Parathyroid adenoma (tissue), 2 donors: ENCODE results near the gene UCMA.

Experiments
- H2AFZ ChIP-seq: fragments of 300-600 bp; sonication (generic); one replicate; pipeline ENCODE4 v1.7.0; 2017; ENCODE audit warnings: antibody characterized with exemption, mild to moderate bottlenecking
- H3K27ac ChIP-seq: fragments of 300-600 bp; sonication (generic); one replicate; pipeline ENCODE4 v1.7.0; 2017
- H3K27me3 ChIP-seq: fragments of 300-600 bp; sonication (generic); one replicate; pipeline ENCODE4 v1.7.0; 2017; ENCODE audit warnings: low read length; ENCODE audit not compliant: control insufficient read depth, insufficient read depth
- H3K36me3 ChIP-seq: fragments of 300-600 bp; sonication (generic); one replicate; pipeline ENCODE4 v1.7.0; 2017; ENCODE audit warnings: low read length; ENCODE audit not compliant: control insufficient read depth, insufficient read depth
- H3K4me1 ChIP-seq: fragments of 300-600 bp; sonication (generic); one replicate; pipeline ENCODE4 v1.7.0; 2017; ENCODE audit warnings: control low read depth
- H3K4me2 ChIP-seq: fragments of 300-600 bp; sonication (generic); one replicate; pipeline ENCODE4 v1.7.0; 2017; ENCODE audit warnings: low read length
- H3K4me3 ChIP-seq: fragments of 300-600 bp; sonication (generic); one replicate; pipeline ENCODE4 v1.7.0; 2017; ENCODE audit warnings: low read depth, low read length
- H3K79me2 ChIP-seq: fragments of 300-600 bp; sonication (generic); one replicate; pipeline ENCODE4 v1.7.0; 2017; ENCODE audit warnings: control low read depth
- H3K9ac ChIP-seq: fragments of 300-600 bp; sonication (generic); one replicate; pipeline ENCODE4 v1.7.0; 2017; ENCODE audit warnings: mild to moderate bottlenecking
- H3K9me3 ChIP-seq: fragments of 300-600 bp; sonication (generic); one replicate; pipeline ENCODE4 v1.7.0; 2017; ENCODE audit warnings: low read length; ENCODE audit not compliant: control insufficient read depth
- TF ChIP-seq, protein P1 (sequence below): fragments of 300-600 bp; sonication (generic); IDR thresholded peaks from one replicate; pipeline ENCODE4 v1.7.0; 2017; ENCODE audit warnings: antibody characterized with exemption, mild to moderate bottlenecking
- donor health status: primary hyperparathyroidism.

The UCMA gene

DNA sequence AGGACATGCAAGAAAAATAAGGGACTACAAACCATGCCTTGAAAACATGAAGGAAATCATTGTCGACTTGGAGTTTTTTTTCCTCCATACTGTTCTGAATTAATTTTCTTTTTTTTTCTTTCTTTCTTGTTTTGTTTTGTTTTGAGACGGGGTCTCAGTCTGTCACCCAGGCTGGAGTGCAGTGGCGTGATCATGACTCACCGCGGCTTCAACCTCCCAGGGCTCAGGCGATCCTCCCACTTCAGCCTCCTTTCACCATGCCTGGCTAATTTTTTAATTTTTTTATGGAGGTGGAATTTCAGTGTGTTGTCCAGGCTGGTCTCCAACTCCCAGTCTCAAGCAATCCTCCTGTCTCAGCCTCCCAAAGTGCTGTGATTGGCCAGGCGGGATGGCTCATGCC lies 11.6 kb downstream of the UCMA start:
- H3K9ac ChIP-seq, result no peak overlapping the region
- H3K27me3 ChIP-seq, result no peaks in the 10 kb centered on the region
- no peaks in the 10 kb centered on the region for H3K9me3 ChIP-seq
- H3K4me1 ChIP-seq, result no peaks in the 10 kb centered on the region
- no peak overlapping the region for H3K27ac ChIP-seq
- no peak overlapping the region for H2AFZ ChIP-seq
- TF ChIP-seq, protein P1, sequence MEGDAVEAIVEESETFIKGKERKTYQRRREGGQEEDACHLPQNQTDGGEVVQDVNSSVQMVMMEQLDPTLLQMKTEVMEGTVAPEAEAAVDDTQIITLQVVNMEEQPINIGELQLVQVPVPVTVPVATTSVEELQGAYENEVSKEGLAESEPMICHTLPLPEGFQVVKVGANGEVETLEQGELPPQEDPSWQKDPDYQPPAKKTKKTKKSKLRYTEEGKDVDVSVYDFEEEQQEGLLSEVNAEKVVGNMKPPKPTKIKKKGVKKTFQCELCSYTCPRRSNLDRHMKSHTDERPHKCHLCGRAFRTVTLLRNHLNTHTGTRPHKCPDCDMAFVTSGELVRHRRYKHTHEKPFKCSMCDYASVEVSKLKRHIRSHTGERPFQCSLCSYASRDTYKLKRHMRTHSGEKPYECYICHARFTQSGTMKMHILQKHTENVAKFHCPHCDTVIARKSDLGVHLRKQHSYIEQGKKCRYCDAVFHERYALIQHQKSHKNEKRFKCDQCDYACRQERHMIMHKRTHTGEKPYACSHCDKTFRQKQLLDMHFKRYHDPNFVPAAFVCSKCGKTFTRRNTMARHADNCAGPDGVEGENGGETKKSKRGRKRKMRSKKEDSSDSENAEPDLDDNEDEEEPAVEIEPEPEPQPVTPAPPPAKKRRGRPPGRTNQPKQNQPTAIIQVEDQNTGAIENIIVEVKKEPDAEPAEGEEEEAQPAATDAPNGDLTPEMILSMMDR, result no peak
- H3K4me2 ChIP-seq, result no peak overlapping the region
- no peaks in the 10 kb centered on the region for H3K79me2 ChIP-seq
- H3K36me3 ChIP-seq, result no peaks in the 10 kb centered on the region
- no peak overlapping the region for H3K4me3 ChIP-seq

DNA sequence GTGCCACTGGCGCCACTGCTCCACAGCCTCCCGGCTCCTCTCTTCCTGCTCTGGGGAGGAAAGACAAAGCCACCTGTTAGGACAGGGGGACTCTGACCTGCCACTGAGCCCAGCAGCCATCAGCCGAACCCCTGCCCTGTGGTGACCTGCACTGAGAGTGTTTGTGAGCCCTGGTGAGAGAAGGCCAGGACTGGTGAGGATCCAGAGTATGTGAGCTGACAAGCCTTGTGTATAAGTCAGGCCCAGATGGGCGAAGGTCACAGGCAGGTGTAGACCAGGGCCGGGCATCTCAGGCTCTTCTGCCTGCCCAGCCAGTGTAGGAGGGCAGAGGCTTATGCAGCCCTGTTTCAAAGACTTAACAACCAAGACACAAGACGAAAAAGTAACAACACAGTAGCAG lies 12.0 kb downstream of the UCMA start:
- no peak overlapping the region for H3K9ac ChIP-seq
- H3K4me2 ChIP-seq, result no peak overlapping the region
- no peak overlapping the region for H2AFZ ChIP-seq
- TF ChIP-seq, protein P1, result no peak
- H3K79me2 ChIP-seq, result no peaks in the 10 kb centered on the region
- no peak overlapping the region for H3K27ac ChIP-seq
- H3K27me3 ChIP-seq, result no peaks in the 10 kb centered on the region
- no peaks in the 10 kb centered on the region for H3K36me3 ChIP-seq
- no peak overlapping the region for H3K4me3 ChIP-seq
- H3K9me3 ChIP-seq, result no peaks in the 10 kb centered on the region
- no peaks in the 10 kb centered on the region for H3K4me1 ChIP-seq

DNA sequence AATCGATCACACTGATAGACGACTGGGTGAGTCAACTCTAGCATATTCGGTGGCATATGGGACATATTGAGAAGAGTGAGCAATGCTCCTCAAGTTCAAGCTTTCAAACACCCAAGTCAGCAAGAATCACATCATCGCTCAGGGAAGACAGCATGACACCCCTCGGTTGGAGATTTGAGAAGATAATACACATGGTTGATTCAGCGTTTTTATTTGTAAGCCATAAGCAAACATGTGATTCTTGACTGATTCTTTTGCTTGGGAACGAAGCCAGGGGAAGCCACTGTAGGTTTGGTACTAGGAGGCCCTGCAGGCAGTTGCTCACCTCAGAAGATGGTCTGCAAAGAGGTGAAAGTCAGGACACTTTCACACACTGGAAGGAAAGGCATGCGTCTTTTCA lies 12.6 kb downstream of the UCMA start:
- no peaks in the 10 kb centered on the region for H3K4me1 ChIP-seq
- H3K9ac ChIP-seq, result no peak overlapping the region
- H3K4me3 ChIP-seq, result no peak overlapping the region
- TF ChIP-seq, protein P1, result no peak
- H2AFZ ChIP-seq, result no peak overlapping the region
- H3K27ac ChIP-seq, result no peak overlapping the region
- H3K9me3 ChIP-seq, result no peaks in the 10 kb centered on the region
- H3K27me3 ChIP-seq, result no peaks in the 10 kb centered on the region
- H3K79me2 ChIP-seq, result no peaks in the 10 kb centered on the region
- no peaks in the 10 kb centered on the region for H3K36me3 ChIP-seq
- H3K4me2 ChIP-seq, result no peak overlapping the region

DNA sequence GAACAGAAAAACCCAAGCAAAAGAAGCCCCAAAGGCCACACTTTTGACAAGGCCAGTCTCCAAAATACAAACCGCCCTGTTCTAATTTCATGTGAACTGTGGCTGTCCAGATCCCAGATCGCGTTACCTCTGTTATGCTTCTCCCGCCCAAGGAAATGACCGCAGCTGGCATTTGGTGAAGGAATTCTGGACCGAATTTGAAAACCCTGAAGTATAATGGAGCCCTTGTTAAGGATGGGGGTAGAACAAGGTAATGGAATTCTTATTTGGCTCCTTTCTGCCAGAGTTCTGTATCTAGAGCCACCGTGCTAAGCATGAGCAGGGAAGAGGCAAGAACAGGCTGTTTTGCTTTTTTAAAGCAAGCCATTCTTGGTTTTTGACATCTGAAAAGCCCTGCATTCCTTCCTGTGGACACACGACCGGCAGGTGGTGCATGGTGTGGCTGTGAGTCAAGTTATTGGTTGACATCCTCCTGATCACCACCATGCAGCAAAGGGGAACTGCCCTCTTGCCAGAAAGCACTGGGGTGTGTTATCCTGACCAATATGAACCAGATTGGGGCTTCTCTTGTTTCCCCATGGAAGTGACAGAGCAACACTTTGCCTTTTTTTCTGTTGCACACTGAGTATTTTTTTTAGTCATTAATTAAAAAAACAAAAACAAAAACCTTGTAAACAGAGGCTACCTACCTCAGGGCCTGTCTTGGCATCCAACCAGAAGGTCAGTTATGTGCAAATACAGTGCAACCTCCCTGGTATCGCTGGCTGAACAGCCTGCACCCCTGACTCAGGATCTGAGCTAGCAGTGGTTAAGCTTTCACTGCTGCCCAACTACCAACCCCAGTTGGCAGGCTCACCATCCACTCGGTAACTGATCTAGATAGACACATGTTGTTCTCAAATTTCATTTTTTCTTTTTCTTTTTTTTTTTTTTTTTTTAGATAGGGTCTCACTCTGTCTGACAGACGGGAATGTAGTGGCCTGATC lies 14.2 kb downstream of the UCMA start:
- no peak overlapping the region for H3K9ac ChIP-seq
- no peak overlapping the region for H3K27ac ChIP-seq
- no peaks in the 10 kb centered on the region for H3K4me1 ChIP-seq
- no peaks in the 10 kb centered on the region for H3K9me3 ChIP-seq
- H3K36me3 ChIP-seq, result no peaks in the 10 kb centered on the region
- no peaks in the 10 kb centered on the region for H3K79me2 ChIP-seq
- H3K27me3 ChIP-seq, result no peaks in the 10 kb centered on the region
- TF ChIP-seq, protein P1, result no peak
- no peak overlapping the region for H2AFZ ChIP-seq
- no peak overlapping the region for H3K4me2 ChIP-seq
- H3K4me3 ChIP-seq, result no peak overlapping the region

DNA sequence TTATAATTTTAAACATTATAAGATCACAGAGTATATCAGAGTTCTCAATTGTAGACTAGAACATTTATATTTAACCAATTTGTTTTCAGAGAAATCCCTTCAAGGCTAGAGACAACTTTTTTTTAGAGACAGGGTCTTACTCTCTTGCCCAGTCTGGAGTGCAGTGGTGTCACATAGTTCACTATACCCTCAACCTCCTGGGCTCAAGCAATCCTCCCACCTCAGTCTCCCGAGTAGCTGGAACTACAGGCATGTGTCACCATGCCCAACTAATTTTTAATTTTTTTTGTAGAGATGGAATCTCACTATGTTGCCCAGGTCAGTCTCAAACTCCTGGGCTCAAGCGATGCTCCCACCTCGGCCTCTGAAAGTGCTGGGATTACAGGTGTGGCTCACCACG lies 15.3 kb downstream of the UCMA start:
- Histone ChIP-seq H3K4me2 (no peak overlapping the region), H2AFZ (no peak overlapping the region), H3K27me3 (no peaks in the 10 kb centered on the region), H3K79me2 (no peaks in the 10 kb centered on the region), H3K9ac (no peak overlapping the region), H3K4me1 (no peaks in the 10 kb centered on the region), H3K27ac (no peak overlapping the region), H3K9me3 (no peaks in the 10 kb centered on the region), H3K36me3 (no peaks in the 10 kb centered on the region), H3K4me3 (no peak overlapping the region)
- TF ChIP-seq, protein P1, result no peak
